Activated naive CD4-positive, alpha-beta T cell treated with anti-CD3 and anti-CD28 coated beads, Interleukin-2, amount 50 U/mL, for 24 hours (primary cell): ENCODE results near the gene BCL2L12.
"Not testable (repeated sequence)": the region's sequence is repeated elsewhere in the genome, so short reads cannot be mapped to it uniquely, and the experiment has no call there.

Source experiments
- H3K27ac Mint-ChIP-seq: one replicate; pipeline ENCODE4 v1.8.0; 2021; ENCODE audit warnings: mild to moderate bottlenecking, mixed read lengths
- H3K27me3 Mint-ChIP-seq: one replicate; pipeline ENCODE4 v1.8.0; 2021; ENCODE audit warnings: mixed read lengths
- H3K36me3 Mint-ChIP-seq: one replicate; pipeline ENCODE4 v1.8.0; 2021; ENCODE audit warnings: mixed read lengths
- H3K4me1 Mint-ChIP-seq: one replicate; pipeline ENCODE4 v1.8.0; 2021; ENCODE audit warnings: mixed read lengths
- H3K4me3 Mint-ChIP-seq: one replicate; pipeline ENCODE4 v1.8.0; 2021; ENCODE audit warnings: mild to moderate bottlenecking, mixed read lengths
- H3K9me3 Mint-ChIP-seq: one replicate; pipeline ENCODE4 v1.8.0; 2021; ENCODE audit warnings: mixed read lengths

BCL2L12 gene

DNA sequence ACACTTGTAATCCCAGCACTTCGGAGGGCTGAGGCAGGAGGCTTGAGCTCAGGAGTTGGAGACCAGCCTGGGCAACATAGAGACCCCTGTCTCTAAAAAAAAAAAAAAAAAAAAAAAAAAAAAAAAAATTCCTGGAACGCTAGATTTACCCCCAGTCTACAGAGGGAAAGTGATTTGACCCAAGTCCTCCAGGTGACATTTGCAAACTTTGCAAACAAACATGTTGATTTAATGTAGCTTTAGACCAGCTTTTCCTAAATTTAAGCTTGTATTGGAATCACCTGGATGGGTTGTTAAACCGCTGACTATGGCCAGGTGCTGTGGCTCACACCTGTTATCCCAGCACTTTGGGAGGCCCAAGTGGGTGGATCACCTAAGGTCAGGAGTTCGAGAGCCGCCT lies 33.6 kb downstream of the BCL2L12 start:
- Mint-ChIP-seq H3K4me1 (no peaks in the 10 kb centered on the region), H3K36me3 (no peaks in the 10 kb centered on the region), H3K27ac (no peak overlapping the region), H3K9me3 (no peaks in the 10 kb centered on the region), H3K4me3 (no peak overlapping the region), H3K27me3 (no peaks in the 10 kb centered on the region)

DNA sequence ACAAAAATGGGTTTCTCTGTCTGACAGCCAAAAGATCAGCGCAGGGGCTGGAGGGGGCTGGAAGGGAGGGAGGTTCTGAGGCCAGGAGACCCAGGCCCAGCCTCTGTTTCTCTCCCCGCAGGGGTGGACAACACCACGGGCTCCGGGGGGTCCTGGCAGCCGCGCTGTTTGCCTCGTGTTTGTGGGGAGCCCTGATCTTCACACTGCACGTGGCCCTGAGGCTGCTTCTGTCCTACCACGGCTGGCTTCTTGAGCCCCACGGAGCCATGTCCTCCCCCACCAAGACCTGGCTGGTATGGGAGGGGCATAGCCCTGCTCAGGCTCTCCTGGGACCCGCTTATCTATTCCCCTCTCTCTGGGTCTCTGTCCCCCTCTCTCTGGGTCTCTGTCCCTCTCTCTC lies 34.8 kb downstream of the BCL2L12 start:
- Mint-ChIP-seq H3K4me1 (no peaks in the 10 kb centered on the region), H3K9me3 (no peaks in the 10 kb centered on the region), H3K4me3 (no peak overlapping the region), H3K27me3 (no peaks in the 10 kb centered on the region), H3K36me3 (no peaks in the 10 kb centered on the region), H3K27ac (no peak overlapping the region)

DNA sequence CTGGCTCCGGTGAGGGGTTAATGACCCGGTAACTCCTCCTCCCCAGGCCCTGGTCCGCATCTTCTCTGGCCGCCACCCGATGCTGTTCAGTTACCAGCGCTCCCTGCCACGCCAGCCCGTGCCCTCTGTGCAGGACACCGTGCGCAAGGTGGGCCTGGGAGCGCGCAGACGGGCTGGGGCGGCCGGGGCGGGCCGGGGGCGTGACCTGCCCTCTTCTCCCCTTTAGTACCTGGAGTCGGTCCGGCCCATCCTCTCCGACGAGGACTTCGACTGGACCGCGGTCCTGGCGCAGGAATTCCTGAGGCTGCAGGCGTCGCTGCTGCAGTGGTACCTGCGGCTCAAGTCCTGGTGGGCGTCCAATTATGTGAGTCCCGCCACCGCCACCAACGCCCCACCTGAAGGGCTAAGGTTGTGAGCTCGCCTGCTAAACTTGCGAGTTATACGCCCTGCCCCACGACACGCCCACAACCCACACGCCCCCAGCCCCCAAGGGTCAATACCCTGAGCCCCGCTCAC lies 35.6 kb downstream of the BCL2L12 start:
- H3K27ac Mint-ChIP-seq, result no peak overlapping the region
- H3K9me3 Mint-ChIP-seq, result no peaks in the 10 kb centered on the region
- no peaks in the 10 kb centered on the region for H3K4me1 Mint-ChIP-seq
- no peaks in the 10 kb centered on the region for H3K27me3 Mint-ChIP-seq
- no peak overlapping the region for H3K4me3 Mint-ChIP-seq
- no peaks in the 10 kb centered on the region for H3K36me3 Mint-ChIP-seq

DNA sequence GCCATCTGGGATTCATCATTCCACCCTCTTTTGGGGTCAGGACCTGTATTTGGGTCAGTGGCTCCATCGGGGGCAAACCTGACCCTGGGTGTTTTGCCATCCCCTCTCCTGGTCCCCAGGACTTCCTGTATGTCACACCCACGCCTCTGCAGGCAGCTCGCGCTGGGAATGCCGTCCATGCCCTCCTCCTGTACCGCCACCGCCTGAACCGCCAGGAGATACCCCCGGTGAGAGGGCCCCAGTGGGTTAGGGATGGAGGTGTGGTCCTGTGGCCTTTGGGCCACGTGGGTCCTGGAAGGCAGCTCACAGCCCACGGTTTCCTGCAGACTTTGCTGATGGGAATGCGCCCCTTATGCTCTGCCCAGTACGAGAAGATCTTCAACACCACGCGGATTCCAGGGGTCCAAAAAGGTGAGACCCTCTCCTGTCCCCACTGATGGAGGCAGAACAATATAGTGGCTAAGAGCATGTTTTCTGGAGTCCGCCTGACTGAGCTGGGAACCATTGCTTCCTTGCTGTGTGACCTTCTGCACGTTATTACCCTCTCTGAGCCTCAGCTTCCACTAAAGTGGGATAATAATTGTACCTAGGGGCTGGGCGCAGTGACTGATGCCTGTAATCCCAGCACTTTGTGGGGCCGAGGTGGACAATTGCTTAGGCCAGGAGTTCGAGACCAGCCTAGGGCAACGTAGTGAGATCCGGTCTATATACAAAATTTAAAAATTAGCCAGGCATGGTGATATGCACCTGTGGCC lies 39.3 kb downstream of the BCL2L12 start:
- H3K27me3 Mint-ChIP-seq, result no peaks in the 10 kb centered on the region
- no peak overlapping the region for H3K27ac Mint-ChIP-seq
- no peaks in the 10 kb centered on the region for H3K9me3 Mint-ChIP-seq
- no peak overlapping the region for H3K4me3 Mint-ChIP-seq
- H3K36me3 Mint-ChIP-seq, result no peaks in the 10 kb centered on the region
- H3K4me1 Mint-ChIP-seq, result no peaks in the 10 kb centered on the region

DNA sequence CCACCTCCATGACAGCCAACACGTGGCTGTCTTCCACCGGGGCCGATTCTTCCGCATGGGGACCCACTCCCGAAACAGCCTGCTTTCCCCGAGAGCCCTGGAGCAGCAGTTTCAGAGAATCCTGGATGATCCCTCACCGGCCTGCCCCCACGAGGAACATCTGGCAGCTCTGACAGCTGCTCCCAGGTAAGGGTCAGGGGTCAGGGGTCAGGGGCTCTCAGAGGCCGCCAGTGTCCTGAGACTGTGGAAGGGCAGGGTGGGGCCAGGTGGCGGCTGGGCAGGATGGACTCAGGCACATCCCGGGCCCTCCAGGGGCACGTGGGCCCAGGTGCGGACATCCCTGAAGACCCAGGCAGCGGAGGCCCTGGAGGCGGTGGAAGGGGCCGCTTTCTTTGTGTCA lies 40.2 kb downstream of the BCL2L12 start:
- Mint-ChIP-seq H3K4me3 (no peak overlapping the region), H3K9me3 (no peaks in the 10 kb centered on the region), H3K27me3 (no peaks in the 10 kb centered on the region), H3K36me3 (no peaks in the 10 kb centered on the region), H3K4me1 (no peaks in the 10 kb centered on the region), H3K27ac (no peak overlapping the region)

DNA sequence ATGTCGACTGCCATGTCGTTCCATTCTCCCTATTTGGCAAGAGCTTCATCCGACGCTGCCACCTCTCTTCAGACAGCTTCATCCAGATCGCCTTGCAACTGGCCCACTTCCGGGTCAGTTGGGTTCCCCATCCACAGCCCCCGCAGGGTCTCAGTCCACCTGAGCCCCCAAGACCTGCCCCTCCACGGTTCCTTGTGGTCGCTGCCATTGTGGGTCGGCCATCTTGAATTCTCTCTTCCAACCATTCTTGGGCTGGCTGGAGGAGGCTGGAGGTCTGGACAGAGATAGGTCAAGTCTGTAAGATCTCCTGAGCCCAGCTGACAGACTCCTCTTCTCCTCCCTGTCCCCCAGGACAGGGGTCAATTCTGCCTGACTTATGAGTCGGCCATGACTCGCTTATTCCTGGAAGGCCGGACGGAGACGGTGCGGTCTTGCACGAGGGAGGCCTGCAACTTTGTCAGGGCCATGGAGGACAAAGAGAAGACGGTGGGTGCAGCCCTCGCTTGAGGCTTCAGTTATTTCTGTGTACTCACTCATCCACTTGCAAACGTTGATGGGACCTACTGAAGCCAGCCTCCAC lies 44.7 kb downstream of the BCL2L12 start:
- Mint-ChIP-seq H3K4me3 (no peak overlapping the region), H3K9me3 (no peaks in the 10 kb centered on the region), H3K27me3 (no peaks in the 10 kb centered on the region), H3K4me1 (no peaks in the 10 kb centered on the region), H3K36me3 (no peaks in the 10 kb centered on the region), H3K27ac (no peak overlapping the region)

DNA sequence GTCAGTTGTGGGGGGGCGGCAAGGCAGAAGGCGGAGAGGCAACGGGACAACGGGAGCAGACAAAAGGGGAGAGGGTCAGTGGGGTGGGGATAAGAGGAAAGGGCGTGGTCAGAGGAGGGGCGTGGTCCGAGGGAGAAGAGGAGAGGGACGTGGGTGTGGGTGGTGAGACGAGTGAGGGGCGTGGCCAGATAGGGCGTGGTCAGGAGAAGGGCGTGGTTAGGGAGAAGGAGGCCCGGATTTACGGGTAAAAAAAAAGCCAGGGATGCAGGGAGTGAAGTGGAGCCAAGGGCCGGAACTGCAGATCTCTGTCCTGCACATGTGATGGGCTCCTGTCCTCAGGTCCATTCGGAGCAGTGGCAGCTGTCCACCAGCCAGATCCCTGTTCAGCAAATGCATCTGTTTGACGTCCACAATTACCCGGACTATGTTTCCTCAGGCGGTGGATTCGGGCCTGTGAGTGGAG lies 46.7 kb downstream of the BCL2L12 start:
- Mint-ChIP-seq H3K4me1 (peaks cover 6% of the 10 kb centered on the region), H3K27me3 (no peaks in the 10 kb centered on the region), H3K27ac (no peak overlapping the region), H3K4me3 (no peak overlapping the region), H3K9me3 (no peaks in the 10 kb centered on the region), H3K36me3 (no peaks in the 10 kb centered on the region)

DNA sequence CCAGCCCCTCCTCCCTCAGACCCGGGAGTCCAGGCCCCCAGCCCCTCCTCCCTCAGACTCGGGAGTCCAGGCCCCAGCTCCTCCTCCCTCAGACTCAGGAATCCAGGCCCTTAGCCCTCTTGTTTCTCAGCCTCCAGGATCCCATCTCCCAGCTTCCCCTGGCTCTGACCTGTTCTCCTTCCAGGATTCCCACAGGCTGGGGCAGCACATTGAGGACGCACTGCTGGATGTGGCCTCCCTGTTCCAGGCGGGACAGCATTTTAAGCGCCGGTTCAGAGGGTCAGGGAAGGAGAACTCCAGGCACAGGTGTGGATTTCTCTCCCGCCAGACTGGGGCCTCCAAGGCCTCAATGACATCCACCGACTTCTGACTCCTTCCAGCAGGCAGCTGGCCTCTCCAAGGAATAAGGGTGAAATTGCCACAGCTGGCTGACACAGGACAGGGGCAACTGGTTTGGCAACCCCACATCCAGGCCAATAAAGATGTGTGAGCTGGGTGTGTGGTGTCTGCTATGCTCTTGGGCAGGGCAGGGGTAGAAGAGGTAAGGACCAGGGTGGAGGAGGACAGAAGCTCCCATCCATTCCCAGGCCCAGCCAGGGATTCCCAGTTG lies 47.6 kb downstream of the BCL2L12 start:
- Mint-ChIP-seq H3K9me3 (no peaks in the 10 kb centered on the region), H3K4me3 (no peak overlapping the region), H3K36me3 (no peaks in the 10 kb centered on the region), H3K27ac (no peak overlapping the region), H3K4me1 (peaks cover 9% of the 10 kb centered on the region), H3K27me3 (no peaks in the 10 kb centered on the region)

DNA sequence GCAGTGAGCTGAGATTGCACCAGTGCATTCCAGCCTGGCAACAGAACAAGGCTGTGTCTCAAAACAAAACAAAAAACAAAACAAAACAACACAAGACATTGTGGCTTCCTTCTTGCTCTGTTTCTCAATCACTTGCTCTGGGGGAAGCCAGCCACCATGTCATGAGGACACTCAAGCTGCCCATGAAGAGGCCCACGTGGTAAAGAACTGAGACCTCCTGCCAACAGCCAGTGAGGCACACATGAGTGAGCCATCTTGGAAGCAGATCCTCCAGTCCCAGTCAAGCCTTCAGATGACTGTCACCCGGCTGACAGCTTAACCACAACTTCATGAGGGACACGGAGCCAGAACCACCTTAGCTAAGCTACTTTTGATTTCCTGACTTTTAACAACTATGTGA lies 50.4 kb downstream of the BCL2L12 start:
- no peaks in the 10 kb centered on the region for H3K27me3 Mint-ChIP-seq
- peaks cover 13% of the 10 kb centered on the region for H3K4me1 Mint-ChIP-seq
- H3K4me3 Mint-ChIP-seq, result no peak overlapping the region
- H3K36me3 Mint-ChIP-seq, result no peaks in the 10 kb centered on the region
- H3K27ac Mint-ChIP-seq, result peak overlapping the region; percentile 46
- no peaks in the 10 kb centered on the region for H3K9me3 Mint-ChIP-seq

DNA sequence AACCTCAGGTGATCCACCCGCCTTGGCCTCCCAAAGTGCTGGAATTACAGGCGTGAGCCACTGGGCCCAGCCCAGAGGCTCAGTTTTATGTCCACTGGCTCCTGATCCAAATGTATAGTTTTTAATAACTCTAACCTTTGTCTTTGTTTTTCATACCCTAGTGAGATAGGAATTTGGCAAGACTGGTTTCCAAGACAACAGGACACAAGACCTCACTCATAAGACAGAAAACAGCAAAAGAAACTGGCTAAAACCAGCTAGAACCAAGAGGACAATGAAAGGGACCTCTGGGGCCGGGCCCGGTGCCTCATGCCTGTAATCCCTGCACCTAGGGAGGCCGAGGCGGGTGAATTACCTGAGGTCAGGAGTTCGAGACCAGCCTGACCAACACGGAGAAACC lies 52.8 kb downstream of the BCL2L12 start:
- H3K9me3 Mint-ChIP-seq, result no peaks in the 10 kb centered on the region
- H3K4me1 Mint-ChIP-seq, result peaks cover 16% of the 10 kb centered on the region
- H3K27ac Mint-ChIP-seq, result peak overlapping the region; percentile 35
- no peaks in the 10 kb centered on the region for H3K27me3 Mint-ChIP-seq
- peak overlapping the region; percentile 69 for H3K4me3 Mint-ChIP-seq
- H3K36me3 Mint-ChIP-seq, result peaks cover 3% of the 10 kb centered on the region

DNA sequence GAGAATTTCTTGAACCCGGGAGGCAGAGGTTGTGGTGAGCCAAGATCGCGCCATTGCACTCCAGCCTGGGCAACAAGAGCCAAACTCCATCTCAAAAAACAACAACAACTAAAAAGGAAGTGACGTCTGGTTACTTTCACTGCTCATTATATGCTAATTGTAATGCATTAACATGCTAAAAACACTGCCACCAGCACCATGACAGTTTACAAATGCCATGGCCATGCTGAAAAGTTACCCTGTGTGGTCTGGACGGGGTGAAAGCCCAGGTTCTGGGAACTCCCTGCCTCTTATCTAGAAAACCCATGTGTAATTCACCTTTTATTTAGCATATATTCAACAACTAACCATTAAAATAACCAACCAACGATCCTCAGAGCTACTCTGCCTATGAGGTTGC lies 53.3 kb downstream of the BCL2L12 start:
- no peaks in the 10 kb centered on the region for H3K9me3 Mint-ChIP-seq
- peaks cover 16% of the 10 kb centered on the region for H3K4me1 Mint-ChIP-seq
- H3K36me3 Mint-ChIP-seq, result peaks cover 3% of the 10 kb centered on the region
- H3K27ac Mint-ChIP-seq, result no peak overlapping the region
- no peaks in the 10 kb centered on the region for H3K27me3 Mint-ChIP-seq
- peak overlapping the region; percentile 69 for H3K4me3 Mint-ChIP-seq

DNA sequence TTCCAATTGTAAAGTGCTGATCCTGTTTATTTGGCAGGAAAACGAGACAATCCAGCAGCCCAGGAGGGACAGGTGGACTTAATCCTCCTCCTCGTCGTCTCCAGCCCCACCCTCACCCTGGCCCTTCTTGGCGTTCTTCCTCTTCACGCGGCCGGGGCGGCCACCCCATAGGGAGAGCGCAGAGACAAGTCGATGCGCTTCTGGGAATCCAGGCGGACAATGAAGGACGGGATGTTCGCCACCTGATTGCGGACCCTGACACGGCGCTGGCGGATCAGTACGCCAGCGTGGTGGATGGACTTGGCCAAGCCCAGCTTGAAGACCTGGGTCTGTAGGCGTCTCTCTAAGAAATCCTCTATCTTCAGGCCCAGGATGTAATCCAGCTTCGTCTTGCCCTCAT lies 53.7 kb downstream of the BCL2L12 start:
- H3K36me3 Mint-ChIP-seq, H3K27ac Mint-ChIP-seq, H3K9me3 Mint-ChIP-seq, H3K27me3 Mint-ChIP-seq: not testable (repeated sequence)
- peak overlapping the region; percentile 69 for H3K4me3 Mint-ChIP-seq
- peaks cover 16% of the 10 kb centered on the region for H3K4me1 Mint-ChIP-seq
